Skeletal muscle tissue (tissue), 4 donors: ENCODE results near the gene POLK. TPM values are rescaled to one million over a fixed set of nuclear protein-coding genes. Genes with fewer than 3 reads are reported as not detected.
"Not testable (repeated sequence)": the region's sequence is repeated elsewhere in the genome, so short reads cannot be mapped to it uniquely, and the experiment has no call there.

ENCODE experiments used
- H3K27ac ChIP-seq: one replicate; pipeline ENCODE4 v1.7.0; 2013; ENCODE audit warnings: mild to moderate bottlenecking, low read depth, low read length, inconsistent platforms
- H3K27me3 ChIP-seq, 3 donors: one replicate each; pipeline ENCODE4 v1.7.0; 2013; ENCODE audit warnings: low read length in 3 of 3; ENCODE audit not compliant: control insufficient read depth in 3 of 3, insufficient read depth in 3 of 3
- H3K36me3 ChIP-seq, 3 donors: one replicate each; pipeline ENCODE4 v1.7.0; 2013; ENCODE audit warnings: low read length in 3 of 3; ENCODE audit not compliant: control insufficient read depth in 3 of 3, insufficient read depth in 3 of 3
- H3K4me1 ChIP-seq, 3 donors: one replicate each; pipeline ENCODE4 v1.7.0; 2013; ENCODE audit warnings: low read length in 3 of 3, mild to moderate bottlenecking in 3 of 3; ENCODE audit not compliant: control insufficient read depth in 3 of 3, insufficient read depth in 3 of 3
- H3K4me3 ChIP-seq, 3 donors: one replicate each; pipeline ENCODE4 v1.7.0; 2013; ENCODE audit warnings: low read length in 3 of 3
- H3K9ac ChIP-seq, 3 donors: one replicate each; pipeline ENCODE4 v1.7.0; 2013; ENCODE audit warnings: low read length in 3 of 3, mild to moderate bottlenecking in 3 of 3, moderate library complexity in 2 of 3, low read depth in 1 of 3
- H3K9me3 ChIP-seq, 3 donors: one replicate each; pipeline ENCODE4 v1.7.0; 2013; ENCODE audit warnings: low read length in 3 of 3; ENCODE audit not compliant: control insufficient read depth in 3 of 3
- total RNA-seq: library from RNA; depleted of rRNA; stranded (reverse); fragments of >200 nt; gene quantifications from one replicate; pipeline ENCODE4 v1.2.3, GENCODE V29; 2014
- donor health status: Osteomylitis.

Gene POLK
- total RNA-seq, 1 donor from 2014 or later, result 20.4 TPM

DNA sequence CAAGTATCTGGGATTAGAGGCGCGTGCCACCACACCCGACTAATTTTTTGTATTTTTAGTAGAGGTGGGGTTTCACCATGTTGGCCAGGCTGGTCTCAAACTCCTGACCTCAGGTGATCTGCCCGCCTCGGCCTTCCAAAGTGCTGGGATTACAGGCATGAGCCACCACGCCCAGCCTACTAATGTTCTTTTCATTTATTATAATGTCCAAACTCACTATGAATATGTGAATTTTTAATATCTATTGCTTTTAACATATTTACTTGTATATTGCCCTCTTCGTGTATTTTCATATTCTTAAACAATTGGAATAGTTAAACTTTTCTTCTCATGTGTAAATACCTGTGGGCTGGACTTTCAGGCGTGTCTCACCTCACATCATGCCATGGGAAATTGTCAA is 66.6 kb downstream of the POLK start:
- H3K27ac ChIP-seq, H3K9me3 ChIP-seq, H3K4me1 ChIP-seq, H3K27me3 ChIP-seq, H3K4me3 ChIP-seq, H3K9ac ChIP-seq: not testable (repeated sequence)
- peaks cover 4 to 12% (median 11%) of the 10 kb centered on the region in 3 donors for H3K36me3 ChIP-seq

- no peak overlapping the region for H3K4me3 ChIP-seq
- H3K27me3 ChIP-seq, result no peaks in the 10 kb centered on the region
- H3K36me3 ChIP-seq, result peaks cover 0 to 11% (median 9%) of the 10 kb centered on the region in 3 donors
- no peak overlapping the region for H3K27ac ChIP-seq
- no peak overlapping the region for H3K9ac ChIP-seq
- no peaks in the 10 kb centered on the region for H3K4me1 ChIP-seq
- H3K9me3 ChIP-seq, result no peaks in the 10 kb centered on the region
These were observed 73.0 kb downstream of the POLK start for GRCh38 chr5:75584641-75585040.

DNA sequence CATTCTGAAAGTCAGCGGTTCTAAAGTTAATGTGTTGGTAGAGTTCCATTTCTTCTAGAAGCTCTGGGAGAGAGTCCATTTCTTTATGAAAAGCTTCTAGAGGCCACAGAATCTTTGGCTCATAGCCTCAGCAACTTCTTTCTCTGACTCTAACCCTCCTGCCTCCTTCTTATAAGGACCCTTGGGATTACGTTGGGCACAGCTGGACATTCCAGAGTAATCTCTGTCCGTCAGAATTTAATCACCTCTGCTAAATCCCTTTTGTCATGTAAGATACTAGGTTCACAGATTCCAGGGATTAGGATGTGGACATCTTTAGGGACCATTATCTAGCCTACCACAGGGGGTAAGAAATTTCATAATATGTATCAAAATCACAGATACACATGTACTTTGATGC is 77.0 kb downstream of the POLK start:
- Histone ChIP-seq H3K4me3 (no peak overlapping the region), H3K9me3 (no peaks in the 10 kb centered on the region), H3K27me3 (no peaks in the 10 kb centered on the region), H3K36me3 (peaks cover 6 to 15% (median 13%) of the 10 kb centered on the region in 3 donors), H3K4me1 (no peaks in the 10 kb centered on the region), H3K9ac (no peak overlapping the region), H3K27ac (no peak overlapping the region)

DNA sequence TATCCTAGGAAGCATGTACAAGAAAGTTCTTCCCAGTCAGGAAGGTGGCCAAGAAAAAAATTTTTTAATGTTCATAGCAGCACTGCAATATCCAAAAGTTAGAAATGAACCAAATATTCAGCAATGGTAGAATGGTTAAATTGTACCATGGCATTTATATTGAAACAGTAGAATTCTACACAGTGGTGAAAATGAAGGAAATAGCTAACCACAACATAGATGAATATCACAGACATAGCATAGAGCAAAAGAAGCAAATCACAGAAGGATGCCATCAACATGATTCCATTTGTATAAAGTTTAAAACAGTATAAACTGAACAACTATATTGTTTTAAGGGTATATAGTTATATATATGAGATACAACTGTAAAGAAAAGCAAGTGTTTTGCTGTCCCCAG is 88.8 kb downstream of the POLK start:
- Histone ChIP-seq H3K4me1 (no peaks in the 10 kb centered on the region), H3K36me3 (peaks cover 4 to 22% (median 15%) of the 10 kb centered on the region in 3 donors), H3K27me3 (no peaks in the 10 kb centered on the region), H3K9ac (no peak overlapping the region), H3K9me3 (no peaks in the 10 kb centered on the region), H3K4me3 (no peak overlapping the region), H3K27ac (no peak overlapping the region)

DNA sequence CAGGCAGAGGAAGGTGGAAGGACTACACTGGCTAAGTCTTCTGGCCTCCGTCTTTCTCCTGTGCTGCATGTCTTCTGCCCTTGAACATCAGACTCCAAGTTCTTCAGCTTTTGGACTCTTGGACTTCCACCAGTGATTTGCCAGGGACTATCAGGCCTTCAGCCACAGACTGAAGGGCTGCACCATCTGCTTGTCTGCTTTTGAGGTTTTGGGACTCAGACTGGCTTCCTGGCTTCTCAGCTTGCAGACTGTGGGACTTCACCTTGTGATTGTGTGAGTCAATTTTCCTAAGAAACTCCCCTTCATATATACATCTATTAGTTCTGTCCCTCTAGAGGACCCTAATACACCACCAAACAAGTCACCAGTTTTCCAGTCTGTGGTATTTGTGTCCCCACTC is 89.9 kb downstream of the POLK start:
- H3K36me3 ChIP-seq, result peaks cover 4 to 16% (median 9%) of the 10 kb centered on the region in 3 donors
- no peak overlapping the region for H3K9ac ChIP-seq
- H3K27ac ChIP-seq, result no peak overlapping the region
- no peaks in the 10 kb centered on the region for H3K9me3 ChIP-seq
- H3K4me1 ChIP-seq, result no peaks in the 10 kb centered on the region
- no peaks in the 10 kb centered on the region for H3K27me3 ChIP-seq
- no peak overlapping the region for H3K4me3 ChIP-seq

DNA sequence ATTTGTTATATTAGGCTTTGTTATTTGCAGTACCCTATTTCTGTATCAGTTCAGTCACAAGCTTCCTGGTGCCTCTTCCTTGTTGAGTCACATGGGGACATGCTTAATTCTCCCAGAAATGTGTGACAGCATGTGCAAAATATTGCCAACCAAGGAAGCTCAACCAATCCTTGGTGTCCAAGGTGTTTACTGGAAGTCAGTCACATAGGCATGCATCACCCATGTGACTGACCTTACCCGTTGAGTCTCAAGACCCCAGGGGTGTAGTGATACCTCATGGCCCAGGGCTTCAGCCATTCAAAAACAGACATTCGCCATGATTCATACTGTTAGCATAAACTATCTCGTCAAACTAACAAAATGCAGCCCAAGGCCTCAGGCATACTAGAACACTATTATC is 90.3 kb downstream of the POLK start:
- Histone ChIP-seq H3K27me3 (no peaks in the 10 kb centered on the region), H3K36me3 (peaks cover 4 to 16% (median 9%) of the 10 kb centered on the region in 3 donors), H3K9ac (no peak overlapping the region), H3K4me1 (no peaks in the 10 kb centered on the region), H3K27ac (no peak overlapping the region), H3K4me3 (no peak overlapping the region), H3K9me3 (no peaks in the 10 kb centered on the region)

GRCh38 chr5:75603371-75603770 is 91.7 kb downstream of the POLK start:
- peaks cover 4 to 16% (median 9%) of the 10 kb centered on the region in 3 donors for H3K36me3 ChIP-seq
- H3K9ac ChIP-seq, result no peak overlapping the region
- H3K4me1 ChIP-seq, result no peaks in the 10 kb centered on the region
- no peaks in the 10 kb centered on the region for H3K9me3 ChIP-seq
- H3K27ac ChIP-seq, result no peak overlapping the region
- no peak overlapping the region for H3K4me3 ChIP-seq
- H3K27me3 ChIP-seq, result no peaks in the 10 kb centered on the region

DNA sequence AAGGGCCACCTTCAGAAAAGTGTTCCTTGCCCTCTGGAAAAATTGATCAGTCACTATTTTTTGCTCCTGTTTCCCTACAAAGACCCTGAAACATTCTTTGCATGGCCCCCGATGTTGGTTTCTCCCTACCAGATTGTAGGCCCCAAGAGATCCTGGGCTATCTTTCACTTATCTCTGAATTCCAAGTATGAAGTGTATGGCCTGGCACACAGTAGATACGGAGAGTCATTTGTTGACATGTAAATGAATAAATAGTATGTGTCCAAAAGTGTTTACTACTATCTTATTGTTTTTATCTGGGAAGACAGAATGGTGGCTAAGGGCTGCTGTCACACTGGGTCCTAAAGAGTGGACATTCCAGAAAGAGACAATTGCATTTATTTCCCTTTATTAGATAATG is 92.1 kb downstream of the POLK start:
- Histone ChIP-seq H3K27ac (no peak overlapping the region), H3K9me3 (no peaks in the 10 kb centered on the region), H3K4me3 (no peak overlapping the region), H3K9ac (no peak overlapping the region), H3K27me3 (no peaks in the 10 kb centered on the region), H3K4me1 (no peaks in the 10 kb centered on the region), H3K36me3 (peaks cover 4 to 16% (median 9%) of the 10 kb centered on the region in 3 donors)

DNA sequence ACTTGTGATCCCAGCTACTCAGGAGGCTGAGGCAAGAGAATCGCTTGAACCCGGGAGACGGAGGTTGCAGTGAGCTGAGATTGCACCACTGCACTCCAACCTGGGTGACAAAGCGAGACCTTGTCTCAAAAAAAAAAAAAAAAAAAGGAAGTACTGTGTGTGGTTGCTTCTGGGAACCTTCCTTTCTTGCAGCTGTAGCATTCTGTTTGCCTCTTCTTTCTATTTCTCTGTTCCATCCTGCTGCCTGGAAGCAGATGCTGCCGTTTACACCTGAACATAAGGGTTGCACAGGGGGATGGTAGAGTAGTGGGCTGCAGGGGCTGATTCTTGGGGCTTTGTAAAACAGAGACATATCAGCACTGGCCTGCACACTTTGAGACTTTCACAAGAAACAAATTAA is 95.7 kb downstream of the POLK start:
- not testable (repeated sequence) for H3K36me3 ChIP-seq

DNA sequence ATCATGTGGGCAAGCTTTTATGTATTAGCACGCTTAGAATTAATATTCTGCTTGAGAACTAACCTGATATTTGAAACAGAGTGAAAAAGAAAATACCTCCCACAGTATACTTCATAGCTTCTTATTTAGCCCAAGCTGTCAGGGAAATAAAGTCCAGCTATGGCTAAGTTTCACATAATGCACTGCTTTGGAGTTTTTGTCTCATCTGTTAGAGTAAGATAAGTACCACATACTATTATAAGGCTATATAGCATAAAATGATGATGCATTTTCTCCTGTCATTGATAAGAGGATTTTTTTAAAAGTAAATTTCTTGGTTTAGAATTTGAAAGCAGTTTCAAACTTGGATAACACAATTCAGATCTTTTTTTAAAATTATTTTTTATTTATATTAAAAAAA is 97.2 kb downstream of the POLK start:
- no peak overlapping the region for H3K9ac ChIP-seq
- peaks cover 0 to 3% (median 0%) of the 10 kb centered on the region in 3 donors for H3K27me3 ChIP-seq
- peaks cover 3 to 9% (median 6%) of the 10 kb centered on the region in 3 donors for H3K4me1 ChIP-seq
- no peak overlapping the region for H3K27ac ChIP-seq
- no peak overlapping the region for H3K4me3 ChIP-seq
- peaks cover 0 to 2% (median 0%) of the 10 kb centered on the region in 3 donors for H3K36me3 ChIP-seq
- H3K9me3 ChIP-seq, result no peaks in the 10 kb centered on the region

More for the DNA sequence above, 95.7 kb downstream of the POLK start:
- H3K27ac ChIP-seq, H3K9ac ChIP-seq, H3K4me3 ChIP-seq, H3K27me3 ChIP-seq, H3K9me3 ChIP-seq, H3K4me1 ChIP-seq: not testable (repeated sequence)

DNA sequence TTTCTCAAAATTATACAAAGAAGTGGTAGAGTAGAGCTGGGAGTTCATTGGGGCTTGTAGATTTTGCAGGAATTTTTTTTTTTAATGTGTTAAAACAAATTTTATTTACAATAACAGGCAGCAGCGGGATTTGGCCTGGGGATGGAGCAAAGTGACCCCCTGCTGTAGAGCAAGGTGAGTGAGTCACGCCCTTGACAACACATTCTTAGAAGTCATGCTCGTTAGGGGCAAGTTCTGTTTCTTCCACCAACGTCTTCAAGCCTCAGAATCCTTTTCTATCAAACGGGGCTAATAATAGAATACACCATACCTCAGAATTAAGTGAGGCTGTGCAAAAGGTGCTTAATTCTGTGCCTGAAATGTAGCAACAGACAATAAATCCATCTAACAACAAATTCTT is 98.5 kb downstream of the POLK start:
- no peaks in the 10 kb centered on the region for H3K36me3 ChIP-seq
- H3K27ac ChIP-seq, result no peak overlapping the region
- H3K27me3 ChIP-seq, result peaks cover 0 to 3% (median 0%) of the 10 kb centered on the region in 3 donors
- H3K4me3 ChIP-seq, result no peak overlapping the region
- peaks cover 3 to 9% (median 6%) of the 10 kb centered on the region in 3 donors for H3K4me1 ChIP-seq
- H3K9me3 ChIP-seq, result no peaks in the 10 kb centered on the region
- no peak overlapping the region for H3K9ac ChIP-seq
